Daoy (cell line): ENCODE data around the gene IDS. TPM values are rescaled to one million over a fixed set of nuclear protein-coding genes. Genes with fewer than 3 reads are reported as not detected.
A peak's percentile ranks its signal among the peaks of the same experiment; 100 is the strongest.
"Not testable (repeated sequence)": the region's sequence is repeated elsewhere in the genome, so short reads cannot be mapped to it uniquely, and the experiment has no call there.

Source experiments
- DNase-seq: peaks from one replicate; pipeline ENCODE4 v3.0.0-alpha.2; 2015; ENCODE audit warnings: low read depth
- total RNA-seq: library from RNA; depleted of rRNA; stranded (reverse); fragments of >200 nt; shearing (Covaris generic); gene quantifications from 2 replicates; pipeline ENCODE4 v1.2.3, GENCODE V29; 2014

IDS gene
- total RNA-seq, 1 experiment from 2014 or later, result 28.1 TPM

DNA sequence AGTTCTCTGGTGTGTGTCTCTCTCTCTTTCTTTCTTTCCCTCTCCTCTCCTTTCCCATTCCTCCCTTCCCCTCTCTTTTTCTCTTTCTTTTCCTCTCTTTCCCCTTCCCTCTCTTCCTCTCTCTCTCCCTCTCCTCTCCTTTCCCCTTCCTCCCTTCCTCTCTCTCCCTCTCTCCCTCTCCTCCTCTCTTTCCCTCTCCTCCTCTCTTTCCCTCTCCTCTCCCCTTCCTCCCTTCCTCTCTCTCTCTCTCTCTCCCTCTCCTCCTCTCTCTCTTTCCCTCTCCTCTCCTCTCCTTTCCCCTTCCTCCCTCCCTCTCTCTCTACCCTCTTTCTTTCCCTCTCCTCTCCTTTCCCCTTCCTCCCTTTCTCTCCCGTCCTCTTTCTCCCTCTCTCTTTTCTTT is 23.3 kb upstream of the IDS start:
- no peak for DNase-seq

- DNase-seq, result peak; percentile 6
Observed at GRCh38 chrX:149527705-149528104, 22.6 kb upstream of the IDS start.

- not testable (repeated sequence) for DNase-seq
Observed at GRCh38 chrX:149526318-149527033, 21.4 kb upstream of the IDS start.

- not testable (repeated sequence) for DNase-seq
Observed at GRCh38 chrX:149525903-149526302, 20.8 kb upstream of the IDS start.

DNA sequence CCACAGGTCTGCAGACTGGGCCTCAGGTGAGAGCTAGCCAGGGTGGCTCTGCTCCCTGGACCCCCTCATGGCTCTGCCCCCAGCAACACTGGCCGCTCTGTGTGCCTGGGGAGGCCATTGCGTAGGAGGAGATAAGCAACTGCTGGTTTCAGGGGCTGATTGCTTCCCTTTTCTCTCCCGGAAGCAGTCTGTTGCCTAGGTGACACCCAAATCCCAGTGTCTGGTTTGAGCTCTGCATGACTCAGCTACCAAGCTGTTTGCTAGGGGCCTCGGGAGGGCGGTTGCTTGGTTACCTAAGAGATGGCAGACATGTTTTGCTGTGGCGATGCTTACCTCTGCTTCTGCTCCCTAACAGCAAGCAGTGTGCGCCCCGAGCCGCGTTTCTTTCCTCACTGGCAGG is 20.3 kb upstream of the IDS start:
- peak; percentile 67 for DNase-seq

GRCh38 chrX:149522916-149523315 is 17.8 kb upstream of the IDS start:
- no peak for DNase-seq

DNA sequence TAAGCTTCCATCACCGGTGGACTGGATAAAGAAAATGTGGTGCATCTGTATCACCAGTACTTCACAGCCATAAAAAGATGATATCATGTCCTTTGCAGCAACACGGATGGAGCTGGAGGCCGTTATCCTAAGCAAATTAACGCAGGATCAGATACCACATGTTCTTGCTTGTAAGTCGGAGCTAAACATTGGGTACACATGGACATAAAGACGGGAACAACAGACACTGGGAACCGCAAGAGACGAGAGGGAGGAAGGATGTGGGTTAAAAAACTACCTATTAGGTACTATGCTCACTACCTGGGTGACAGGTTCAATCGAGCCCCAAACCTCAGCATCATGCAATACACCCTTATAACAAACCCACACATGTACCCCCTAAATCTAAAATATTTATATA is 16.3 kb upstream of the IDS start:
- DNase-seq, result no peak

DNA sequence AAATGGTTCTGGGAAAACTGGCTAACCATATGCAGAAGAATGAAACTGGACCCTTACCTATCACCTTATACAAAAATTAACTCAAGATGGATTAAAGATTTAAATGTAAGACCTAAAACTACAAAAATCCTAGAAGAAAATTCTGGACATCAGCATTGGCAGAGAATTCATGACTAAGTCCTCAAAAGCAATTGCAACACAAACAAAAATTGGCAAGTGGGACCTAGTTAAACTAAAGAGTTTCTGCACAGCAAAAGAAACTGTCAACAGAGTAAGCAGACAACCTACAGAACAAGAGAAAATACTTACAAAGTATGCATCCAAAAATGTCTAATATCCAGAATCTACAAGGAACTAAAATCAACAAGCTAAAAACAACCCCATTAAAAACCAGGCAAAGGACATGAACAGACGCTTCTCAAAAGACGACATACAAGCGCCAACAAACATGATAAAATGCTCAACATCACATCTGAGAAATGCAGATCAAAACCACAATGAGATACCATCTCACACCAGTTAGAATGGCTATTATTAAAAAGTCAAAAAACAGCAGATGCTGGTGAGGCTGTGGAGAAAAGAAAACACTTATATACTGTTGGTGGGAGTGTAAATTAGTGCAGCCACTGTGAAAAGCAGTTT is 15.7 kb upstream of the IDS start:
- not testable (repeated sequence) for DNase-seq

GRCh38 chrX:149518236-149518635 is 13.1 kb upstream of the IDS start:
- no peak for DNase-seq

- DNase-seq, result no peak
Observed at GRCh38 chrX:149517308-149517707, 12.2 kb upstream of the IDS start.

DNA sequence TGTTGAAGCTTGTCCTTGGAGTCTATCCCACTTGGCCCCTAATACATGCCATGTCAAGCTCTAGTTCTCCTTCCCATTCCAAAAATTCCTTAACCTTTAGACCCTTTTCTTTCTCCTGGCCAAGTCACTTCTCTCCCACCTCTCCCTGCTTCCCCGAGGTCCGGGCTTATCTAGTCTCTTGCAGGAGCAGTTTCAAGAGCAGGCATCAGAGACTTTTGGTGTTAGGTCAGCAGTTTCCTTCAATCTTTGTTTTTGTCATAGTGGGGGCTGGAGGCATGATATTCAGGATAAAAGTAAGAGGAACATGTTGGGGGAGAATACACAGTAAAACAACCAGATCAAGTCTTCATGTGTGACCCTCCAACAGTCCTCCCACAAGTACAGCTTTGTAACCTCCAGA is 11.5 kb upstream of the IDS start:
- no peak for DNase-seq

- no peak for DNase-seq
Observed at GRCh38 chrX:149515954-149516602, 11.0 kb upstream of the IDS start.

DNA sequence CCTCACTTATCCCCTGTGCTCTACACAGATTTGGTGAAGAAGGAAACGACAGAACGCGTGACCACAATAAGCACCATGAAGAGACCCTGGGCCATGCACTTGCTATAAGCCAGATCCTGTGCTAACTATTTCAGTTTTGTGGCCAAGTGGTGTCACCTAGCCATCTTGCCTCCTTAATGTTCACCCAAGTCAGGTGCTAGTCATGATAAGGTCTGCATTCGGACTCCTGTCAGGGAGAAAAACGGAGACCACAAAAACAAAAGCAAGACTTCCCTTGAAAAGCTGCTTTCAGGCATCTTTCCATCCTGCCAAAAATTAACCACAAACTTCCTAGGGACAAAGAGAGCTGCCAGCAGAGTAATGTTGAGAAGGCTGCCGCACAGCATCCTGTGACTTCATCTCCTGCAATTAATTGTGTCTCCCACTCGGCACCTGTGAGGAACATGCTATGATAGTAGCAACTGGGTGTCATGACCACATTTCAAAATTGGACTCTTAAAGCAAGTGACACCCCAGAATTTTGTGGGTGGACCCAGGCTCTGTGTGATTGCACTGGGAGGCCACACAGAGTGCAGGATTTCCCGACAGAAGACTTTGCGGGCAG is 8.8 kb upstream of the IDS start:
- DNase-seq, result peak; percentile 38

DNA sequence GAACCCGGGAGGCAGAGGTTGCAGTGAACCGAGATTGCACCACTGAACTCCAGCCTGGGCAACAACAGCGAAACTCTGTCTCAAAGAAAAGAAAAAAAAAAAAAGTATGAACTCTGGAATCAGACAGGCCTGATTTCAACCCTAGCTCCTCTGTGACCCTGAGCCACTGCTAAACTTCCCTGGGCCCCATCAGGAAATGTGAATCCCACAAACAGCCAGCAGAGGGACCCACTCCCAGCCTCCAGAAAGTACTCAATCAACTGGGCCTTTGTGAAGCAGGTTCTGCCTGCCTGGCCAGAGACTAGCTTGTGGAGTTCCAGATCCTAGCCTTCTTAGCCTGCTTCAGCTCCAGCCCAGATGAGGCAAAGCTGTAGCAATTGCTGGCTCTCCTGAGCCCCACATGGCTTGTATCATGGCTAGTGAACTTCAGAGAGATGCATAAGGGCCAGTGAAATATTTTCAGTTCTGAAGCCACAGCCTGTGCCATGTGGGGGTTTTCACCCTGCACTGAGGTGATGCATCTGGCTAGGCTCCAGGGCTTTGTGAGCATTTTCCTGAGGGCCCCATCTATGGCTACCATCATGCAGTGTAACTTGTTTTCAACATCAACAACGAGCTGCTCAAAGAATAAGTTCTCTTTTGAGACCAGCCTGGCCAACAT is 7.2 kb upstream of the IDS start:
- DNase-seq, result peak; percentile 35

GRCh38 chrX:149511081-149511480 is 6.0 kb upstream of the IDS start:
- no peak for DNase-seq

DNA sequence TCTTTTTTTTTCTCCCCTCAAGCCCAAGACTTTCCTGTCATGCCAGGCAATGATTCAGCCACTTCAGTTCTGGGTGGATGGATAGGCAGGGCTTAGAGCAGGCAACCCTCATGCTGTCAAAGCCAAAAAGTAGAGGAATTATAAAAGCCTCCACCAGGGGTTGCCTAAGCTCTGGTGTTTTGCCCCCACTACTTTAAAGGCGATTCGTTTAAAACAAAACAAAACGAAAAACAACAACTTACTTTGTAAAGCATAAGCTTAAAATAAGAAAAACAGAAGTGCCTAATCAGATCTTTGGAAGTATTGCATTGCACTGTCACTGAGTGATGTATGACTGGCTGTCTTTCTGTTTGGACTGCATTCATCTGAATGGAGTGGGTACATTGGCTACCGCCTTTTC is 5.3 kb upstream of the IDS start:
- DNase-seq, result peak; percentile 45

GRCh38 chrX:149508467-149508866 is 3.4 kb upstream of the IDS start:
- no peak for DNase-seq

DNA sequence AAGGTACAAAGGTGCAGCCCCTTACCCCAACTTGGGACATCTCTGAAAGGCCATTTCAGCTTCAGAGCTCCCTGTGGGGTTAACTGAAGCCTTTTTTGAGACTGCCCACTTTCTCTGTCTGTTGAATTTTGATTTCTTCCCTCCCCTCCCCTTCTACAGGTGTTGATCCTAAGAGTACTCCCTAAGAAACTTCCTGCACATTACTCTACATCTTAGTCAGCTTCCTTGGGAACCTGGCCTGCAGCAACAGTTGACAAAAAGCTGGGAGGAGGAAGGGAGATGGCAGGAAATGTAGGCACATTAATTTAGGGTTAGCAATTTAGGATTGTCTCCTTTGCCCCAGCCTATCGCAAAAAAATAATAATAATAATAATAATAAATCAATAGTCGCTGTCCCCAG is 1.2 kb upstream of the IDS start:
- DNase-seq, result no peak

- DNase-seq, result no peak
Observed at GRCh38 chrX:149505671-149506070, 565 bp upstream of the IDS start.

DNA sequence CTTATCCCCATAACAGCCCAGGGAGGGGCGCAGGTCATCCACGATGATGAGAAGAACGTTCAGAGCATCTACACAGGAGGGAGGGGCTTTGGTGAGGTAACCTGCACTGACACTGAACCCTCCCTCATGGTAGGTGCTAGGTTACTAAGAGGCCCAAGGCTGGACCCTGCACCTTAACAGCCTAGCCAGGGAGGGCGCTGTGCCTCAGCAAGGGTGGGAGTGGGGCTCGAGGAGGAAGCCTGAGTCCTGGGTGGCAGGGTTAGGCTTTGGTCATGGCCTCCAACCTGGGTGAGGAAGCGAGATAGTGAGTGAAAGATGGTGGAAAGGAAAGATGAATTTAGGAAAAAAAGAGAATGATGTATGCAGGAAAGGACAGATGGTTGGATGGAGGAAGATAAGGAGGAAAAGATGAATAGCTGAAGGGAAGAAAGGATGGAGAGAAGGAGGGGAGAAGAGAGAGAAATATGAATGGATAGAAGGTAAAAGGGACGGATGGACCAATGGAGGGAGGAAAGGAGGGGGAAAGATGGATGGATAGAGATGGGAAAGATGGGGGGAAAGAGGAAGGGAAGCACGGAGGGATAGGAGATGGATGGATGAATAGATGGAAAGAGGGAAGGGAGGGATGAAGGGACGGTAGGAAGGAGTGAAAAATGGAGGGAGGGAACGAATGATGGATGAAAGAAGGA is 736 bp downstream of the IDS start:
- peak; percentile 58 for DNase-seq

DNA sequence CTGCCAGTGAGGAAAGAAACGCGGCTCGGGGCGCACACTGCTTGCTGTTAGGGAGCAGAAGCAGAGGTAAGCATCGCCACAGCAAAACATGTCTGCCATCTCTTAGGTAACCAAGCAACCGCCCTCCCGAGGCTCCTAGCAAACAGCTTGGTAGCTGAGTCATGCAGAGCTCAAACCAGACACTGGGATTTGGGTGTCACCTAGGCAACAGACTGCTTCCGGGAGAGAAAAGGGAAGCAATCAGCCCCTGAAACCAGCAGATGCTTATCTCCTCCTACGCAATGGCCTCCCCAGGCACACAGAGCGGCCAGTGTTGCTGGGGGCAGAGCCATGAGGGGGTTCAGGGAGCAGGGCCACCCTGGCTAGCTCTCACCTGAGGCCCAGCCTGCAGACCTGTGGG is 1.7 kb downstream of the IDS start:
- DNase-seq, result peak; percentile 62

DNA sequence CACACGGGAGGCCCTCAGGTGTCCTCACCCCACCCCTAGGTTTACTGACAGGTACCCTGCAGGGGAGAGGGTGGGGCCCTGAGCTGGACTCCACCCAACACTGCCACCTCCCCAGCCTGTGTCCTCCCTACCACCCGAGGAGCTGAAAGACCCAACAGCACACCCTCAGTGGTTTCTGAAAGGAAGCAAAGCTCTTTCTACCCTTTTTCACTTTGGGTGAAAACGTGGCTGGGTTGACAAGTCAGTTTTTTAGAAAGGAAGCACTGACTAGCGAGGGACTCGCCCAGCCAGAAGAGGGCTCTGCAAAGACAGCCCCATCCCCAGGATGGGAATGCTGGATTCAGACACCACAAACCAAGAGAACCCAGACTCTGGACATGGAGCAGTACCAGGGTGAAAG is 2.2 kb downstream of the IDS start:
- not testable (repeated sequence) for DNase-seq
